GM19035 (cell line): ENCODE measurements around the gene B3GNT7.
"Not testable (repeated sequence)": the region's sequence is repeated elsewhere in the genome, so short reads cannot be mapped to it uniquely, and the experiment has no call there.

Experiments
- ATAC-seq: cut with Tn5 transposase; IDR thresholded peaks from one replicate; pipeline ENCODE4 v1.9.1; 2021; ENCODE audit not compliant: unreplicated experiment

B3GNT7 gene

GRCh38 chr2:231364961-231365810, 30.3 kb upstream of the B3GNT7 start:
- ATAC-seq, result no peak

GRCh38 chr2:231367178-231367577, 28.3 kb upstream of the B3GNT7 start:
- ATAC-seq, result no peak

GRCh38 chr2:231369580-231370428, 25.7 kb upstream of the B3GNT7 start:
- no peak for ATAC-seq

- no peak for ATAC-seq
These were observed 25.1 kb upstream of the B3GNT7 start for GRCh38 chr2:231370429-231370748.

GRCh38 chr2:231370749-231371429, 24.6 kb upstream of the B3GNT7 start:
- no peak for ATAC-seq

GRCh38 chr2:231371430-231372054, 24.0 kb upstream of the B3GNT7 start:
- ATAC-seq, result no peak

- no peak for ATAC-seq
These were observed 23.2 kb upstream of the B3GNT7 start for GRCh38 chr2:231372326-231372725.

GRCh38 chr2:231373184-231373583, 22.3 kb upstream of the B3GNT7 start:
- ATAC-seq, result no peak

GRCh38 chr2:231373786-231374349, 21.6 kb upstream of the B3GNT7 start:
- ATAC-seq, result no peak

- no peak for ATAC-seq
These were observed 20.7 kb upstream of the B3GNT7 start for GRCh38 chr2:231374771-231375170.

GRCh38 chr2:231375994-231376615, 19.4 kb upstream of the B3GNT7 start:
- ATAC-seq, result not testable (repeated sequence)

GRCh38 chr2:231376857-231377256, 18.7 kb upstream of the B3GNT7 start:
- ATAC-seq, result no peak

- ATAC-seq, result no peak
These were observed 17.3 kb upstream of the B3GNT7 start for GRCh38 chr2:231378026-231378722.

- ATAC-seq, result no peak
These were observed 16.0 kb upstream of the B3GNT7 start for GRCh38 chr2:231379266-231380215.

GRCh38 chr2:231380307-231380706, 15.2 kb upstream of the B3GNT7 start:
- no peak for ATAC-seq

GRCh38 chr2:231380991-231381847, 14.3 kb upstream of the B3GNT7 start:
- no peak for ATAC-seq

GRCh38 chr2:231382116-231382515, 13.4 kb upstream of the B3GNT7 start:
- no peak for ATAC-seq
